ENCODE measurements around the gene UNC13B. TPM values are rescaled to one million over a fixed set of nuclear protein-coding genes. Genes with fewer than 3 reads are reported as not detected.
"Not testable (repeated sequence)": the region's sequence is repeated elsewhere in the genome, so short reads cannot be mapped to it uniquely, and the experiment has no call there.

The UNC13B gene
- total RNA-seq, 2 experiments from 2014 or later = 2.9 to 3.5 TPM

DNA sequence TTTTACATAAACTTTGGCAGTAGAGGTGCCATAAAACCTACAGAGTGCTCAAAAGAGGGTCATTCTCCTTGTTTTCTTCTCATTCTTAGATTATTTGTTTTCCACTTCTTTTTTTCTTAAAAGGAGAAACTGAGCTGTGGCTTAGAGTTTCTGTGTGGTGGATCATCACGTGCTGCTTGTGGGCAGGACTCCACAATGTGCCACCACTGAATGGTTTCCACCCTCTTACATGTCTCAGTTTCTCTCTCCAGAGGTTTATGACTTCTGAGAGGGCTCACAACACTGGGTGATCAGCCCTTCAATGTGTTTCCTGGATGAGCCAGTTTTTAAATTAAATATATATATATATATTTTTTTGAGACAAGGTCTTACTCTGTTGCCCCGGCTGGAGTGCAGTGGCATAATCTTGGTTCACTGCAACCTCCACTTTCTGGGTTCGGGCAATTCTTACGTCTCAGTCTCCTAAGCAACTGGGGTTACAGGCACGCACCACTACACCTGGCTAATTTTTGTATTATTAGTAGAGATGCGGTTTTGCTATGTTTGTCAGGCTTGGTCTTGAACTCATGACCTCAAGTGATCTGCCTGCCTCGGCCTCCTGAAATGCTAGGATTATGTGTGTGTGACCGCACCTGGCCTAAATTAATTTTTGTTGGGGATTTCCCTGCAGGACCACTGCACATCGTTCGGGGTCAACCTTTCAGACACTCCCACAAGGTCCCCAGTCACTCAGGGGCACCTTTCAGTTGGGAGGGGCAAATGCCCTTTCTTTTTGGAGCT lies 3.1 kb upstream of the UNC13B start:
- CTCF ChIA-PET = interaction anchor here (0.9 kb wide), 1 partner anchor 41 kb away, joined by 3 read pairs; no protein-coding TSS in a partner anchor
- POLR2A ChIA-PET = no interaction called here

DNA sequence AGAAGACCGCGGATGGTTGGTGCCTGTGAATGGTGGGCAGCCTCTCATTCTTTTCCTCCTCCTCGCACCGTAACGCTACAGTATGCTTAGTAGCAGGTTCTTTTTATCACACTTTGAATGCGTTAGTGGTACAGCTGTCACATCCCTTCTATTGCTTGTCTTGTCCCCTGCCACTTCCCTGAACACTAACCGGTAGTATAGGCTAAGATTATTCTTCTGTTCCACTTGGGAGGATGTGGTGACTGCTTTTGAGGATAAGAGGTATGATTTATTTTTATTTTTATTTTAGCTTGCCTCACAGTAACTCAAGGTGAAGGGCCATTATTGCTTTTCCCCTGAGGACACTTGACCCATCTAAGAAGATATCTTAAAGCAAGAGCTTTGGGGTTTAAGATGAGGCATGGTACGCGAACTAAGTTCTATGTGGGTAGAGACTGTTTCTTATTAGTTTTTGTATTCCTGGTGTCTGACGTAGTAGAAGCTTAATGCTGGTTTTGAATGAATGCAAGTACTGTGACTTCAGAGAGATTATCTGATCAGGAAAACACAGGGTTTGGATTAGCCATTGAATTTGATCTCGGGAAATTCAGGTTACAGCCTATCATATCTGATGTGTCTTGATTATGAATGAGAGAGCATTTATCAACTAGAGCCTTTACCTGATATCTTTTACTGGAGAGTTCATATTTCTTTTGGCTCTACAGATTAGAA lies 951 bp downstream of the UNC13B start:
- POLR2A ChIA-PET = no interaction called here
- CTCF ChIA-PET = interaction anchor here (0.9 kb wide), 1 partner anchor 45 kb away, joined by 4 read pairs; no protein-coding TSS in a partner anchor

DNA sequence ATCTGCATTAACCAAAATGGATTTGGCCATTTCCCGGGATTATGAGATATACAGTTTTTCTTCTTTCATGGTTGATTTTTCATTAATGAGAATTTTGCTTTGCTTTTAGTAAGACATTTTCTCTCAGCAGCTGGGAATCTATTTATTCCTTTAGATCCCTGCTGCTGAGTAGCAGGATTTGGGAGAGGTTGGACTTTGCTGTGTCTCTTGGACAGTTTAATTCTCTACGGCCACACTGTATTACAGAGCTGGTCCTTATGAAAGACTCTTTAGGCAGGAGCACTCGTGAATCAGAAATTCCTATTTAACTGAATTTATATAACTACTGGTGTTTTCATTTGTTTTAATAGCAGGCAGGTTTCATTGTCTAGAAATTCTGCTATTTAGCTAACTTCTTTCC lies 1.6 kb downstream of the UNC13B start:
- POLR2A ChIA-PET = no interaction called here
- CTCF ChIA-PET = interaction anchor here (0.9 kb wide), 1 partner anchor 46 kb away, joined by 4 read pairs; no protein-coding TSS in a partner anchor

DNA sequence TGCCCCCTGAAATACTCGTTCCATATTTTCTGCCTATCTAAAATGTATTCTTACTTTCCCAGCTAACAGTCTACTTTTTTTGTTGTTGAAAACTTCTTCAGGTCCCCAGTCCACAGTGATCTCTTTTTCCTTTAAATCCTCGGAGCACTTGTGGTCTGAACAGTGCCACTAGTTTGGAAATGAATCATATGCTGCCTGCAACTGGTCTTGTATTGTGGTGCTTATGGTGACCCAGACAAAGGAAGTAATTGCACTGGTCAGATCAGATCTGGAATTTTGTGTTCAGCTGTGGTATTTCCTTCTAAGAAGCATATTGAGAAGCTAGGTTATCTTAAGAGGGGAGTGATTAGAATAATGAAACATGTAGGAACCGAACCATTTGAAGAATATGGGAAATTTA lies 2.9 kb downstream of the UNC13B start:
- ChIA-PET POLR2A (no interaction called here), CTCF (no interaction called here)

DNA sequence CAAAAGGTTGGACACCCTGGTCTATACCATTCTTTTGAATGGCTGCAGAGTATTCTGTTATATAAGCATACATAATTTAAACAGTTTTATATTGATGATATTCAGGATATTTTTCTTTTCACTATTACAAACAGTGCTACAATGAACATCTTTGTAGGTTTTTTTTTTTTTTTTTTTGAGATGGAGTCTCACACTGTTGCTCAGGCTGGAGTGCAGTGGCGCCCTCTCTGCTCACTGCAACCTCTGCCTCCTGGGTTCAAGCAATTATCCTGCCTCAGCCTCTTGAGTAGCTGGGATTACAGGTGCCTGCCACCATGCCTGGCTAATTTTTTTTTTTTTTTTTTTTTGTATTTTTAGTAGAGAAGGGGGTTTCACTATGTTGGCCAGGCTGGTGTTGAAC lies 5.6 kb downstream of the UNC13B start:
- CTCF ChIA-PET, POLR2A ChIA-PET: not testable (repeated sequence)

DNA sequence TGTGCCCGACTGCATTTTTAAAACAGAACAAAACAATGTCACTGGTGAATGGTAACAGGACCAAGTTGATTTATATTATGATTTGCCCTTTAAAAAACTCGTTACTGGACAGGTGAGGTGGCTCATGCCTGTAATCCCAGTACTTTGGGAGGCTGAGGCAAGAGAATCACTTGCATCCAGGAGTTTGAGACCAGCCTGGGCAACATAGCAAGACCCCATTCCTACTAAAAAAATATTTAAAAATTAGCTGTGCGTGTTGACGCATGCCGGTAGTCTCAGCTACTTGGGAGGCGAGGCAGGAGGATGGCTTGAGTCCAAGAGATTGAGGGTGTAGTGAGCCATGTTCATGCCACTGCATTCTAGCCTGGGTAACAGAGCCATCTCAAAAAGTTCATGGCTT lies 7.2 kb downstream of the UNC13B start:
- ChIA-PET CTCF (no interaction called here), POLR2A (no interaction called here)

DNA sequence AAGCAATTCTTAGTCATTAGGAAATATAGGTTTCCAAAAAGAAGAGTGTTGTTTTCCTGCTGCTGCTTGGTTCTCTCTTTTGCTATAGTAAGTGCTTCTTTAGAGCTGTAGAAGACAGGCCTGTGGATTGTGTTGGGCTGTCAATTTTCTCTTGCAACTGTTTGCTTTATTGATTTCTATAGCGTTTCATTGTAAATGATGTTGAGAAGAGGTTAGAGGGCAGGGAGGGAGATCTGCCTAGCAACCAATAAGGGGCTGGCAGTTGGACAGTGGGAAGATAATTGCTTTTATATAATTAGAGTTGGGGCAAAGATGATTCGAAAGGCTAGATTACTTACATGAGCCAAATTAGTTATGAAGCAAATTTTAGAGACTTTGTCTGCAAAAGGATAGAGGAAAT lies 11.1 kb downstream of the UNC13B start:
- CTCF ChIA-PET = no interaction called here

DNA sequence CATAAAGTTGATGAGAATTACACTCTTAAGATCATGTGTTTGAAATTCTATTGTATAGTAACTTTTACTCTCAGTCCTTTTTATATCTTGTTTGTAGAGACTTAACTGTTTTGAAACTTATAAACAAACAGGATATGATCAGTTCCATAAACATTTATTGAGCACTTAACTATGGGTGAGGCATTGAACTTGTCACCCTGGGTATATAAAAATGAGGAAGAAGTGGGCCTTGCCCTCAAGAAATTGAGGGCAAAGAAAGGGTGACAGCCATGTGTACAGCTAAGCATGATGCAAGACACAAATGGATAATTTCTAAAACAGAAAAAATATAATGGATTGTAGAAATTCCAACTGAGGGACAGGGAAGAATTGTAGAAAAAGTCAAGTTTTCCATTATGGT lies 15.7 kb downstream of the UNC13B start:
- CTCF ChIA-PET = no interaction called here
- POLR2A ChIA-PET = no interaction called here

More for the DNA sequence above, 11.1 kb downstream of the UNC13B start:
- POLR2A ChIA-PET = no interaction called here

DNA sequence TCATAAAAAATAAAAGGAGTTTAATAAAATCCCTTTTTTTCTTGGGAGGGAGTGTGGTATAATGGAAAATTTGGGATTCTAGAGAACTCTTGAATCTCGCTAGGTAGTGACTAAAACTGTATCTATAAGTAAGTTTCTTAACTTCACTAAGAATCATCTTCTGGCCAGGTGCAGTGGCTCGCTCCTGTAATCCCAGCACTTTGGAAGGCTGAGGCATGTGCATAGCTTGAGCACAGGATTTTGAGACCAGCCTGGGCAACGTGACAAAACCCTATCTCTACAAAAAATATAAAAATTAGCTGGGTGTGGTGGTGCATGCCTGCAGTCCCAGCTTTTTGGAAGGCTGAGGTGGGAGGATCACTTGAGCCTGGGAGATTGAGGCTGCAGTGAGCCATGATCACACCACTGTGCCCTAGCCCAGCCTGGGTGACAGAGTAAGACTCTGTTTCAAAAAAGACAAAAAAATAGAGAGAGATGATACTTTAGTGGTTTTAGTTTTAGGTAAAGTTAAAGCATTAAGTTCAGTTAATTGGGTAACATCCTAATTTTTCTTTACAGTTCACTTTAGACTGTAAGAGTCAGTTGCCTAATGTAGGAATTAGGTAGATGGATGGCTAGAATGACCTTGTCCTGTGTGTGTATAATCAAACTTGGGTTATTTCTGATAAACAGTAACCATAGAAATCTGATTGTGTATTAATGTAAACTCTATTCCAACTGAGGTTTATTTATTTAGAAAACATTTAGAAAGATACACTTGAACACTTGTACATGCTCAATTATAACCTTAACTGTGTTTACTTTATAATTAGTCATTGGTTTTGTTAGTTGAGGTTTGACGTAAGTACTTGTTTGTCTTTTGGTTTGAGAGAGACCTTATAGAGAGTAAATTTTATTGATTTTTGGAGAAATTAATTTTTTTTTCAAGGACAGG lies 17.8 kb downstream of the UNC13B start:
- ChIA-PET CTCF (interaction anchor here (0.7 kb wide), 1 partner anchor 524 kb away, joined by 4 read pairs; no protein-coding TSS in a partner anchor), POLR2A (no interaction called here)

DNA sequence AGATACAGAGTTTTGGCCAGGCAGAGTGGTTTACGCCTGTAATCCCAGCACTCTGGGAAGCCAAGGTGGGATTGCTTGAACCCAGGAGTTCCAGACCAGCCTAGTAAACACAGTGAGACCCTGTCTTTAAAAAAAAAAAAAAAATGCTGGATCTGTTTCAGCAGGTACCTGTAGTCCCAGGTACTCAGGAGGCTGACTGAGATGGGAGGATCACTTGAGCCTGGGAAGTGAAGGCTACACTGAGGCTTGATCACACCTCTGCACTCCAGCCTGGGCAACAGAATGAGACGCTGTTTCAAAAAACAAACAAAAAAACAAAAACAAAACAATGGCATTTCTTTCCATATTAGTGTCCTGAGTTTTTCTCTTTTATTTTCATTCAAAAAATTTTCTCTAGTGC lies 19.0 kb downstream of the UNC13B start:
- CTCF ChIA-PET = no interaction called here
- POLR2A ChIA-PET = no interaction called here

DNA sequence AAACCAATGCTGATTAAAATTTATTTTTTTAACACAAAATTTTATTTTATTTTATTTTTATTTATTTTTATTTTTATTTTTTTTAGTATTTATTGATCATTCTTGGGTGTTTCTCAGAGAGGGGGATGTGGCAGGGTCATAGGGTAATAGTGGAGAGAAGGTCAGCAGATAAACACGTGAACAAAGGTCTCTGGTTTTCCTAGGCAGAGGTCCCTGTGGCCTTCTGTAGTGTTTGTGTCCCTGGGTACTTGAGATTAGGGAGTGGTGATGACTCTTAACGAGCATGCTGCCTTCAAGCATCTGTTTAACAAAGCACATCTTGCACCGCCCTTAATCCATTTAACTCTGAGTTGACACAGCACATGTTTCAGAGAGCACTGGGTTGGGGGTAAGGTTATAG lies 20.6 kb downstream of the UNC13B start:
- POLR2A ChIA-PET, CTCF ChIA-PET: not testable (repeated sequence)

DNA sequence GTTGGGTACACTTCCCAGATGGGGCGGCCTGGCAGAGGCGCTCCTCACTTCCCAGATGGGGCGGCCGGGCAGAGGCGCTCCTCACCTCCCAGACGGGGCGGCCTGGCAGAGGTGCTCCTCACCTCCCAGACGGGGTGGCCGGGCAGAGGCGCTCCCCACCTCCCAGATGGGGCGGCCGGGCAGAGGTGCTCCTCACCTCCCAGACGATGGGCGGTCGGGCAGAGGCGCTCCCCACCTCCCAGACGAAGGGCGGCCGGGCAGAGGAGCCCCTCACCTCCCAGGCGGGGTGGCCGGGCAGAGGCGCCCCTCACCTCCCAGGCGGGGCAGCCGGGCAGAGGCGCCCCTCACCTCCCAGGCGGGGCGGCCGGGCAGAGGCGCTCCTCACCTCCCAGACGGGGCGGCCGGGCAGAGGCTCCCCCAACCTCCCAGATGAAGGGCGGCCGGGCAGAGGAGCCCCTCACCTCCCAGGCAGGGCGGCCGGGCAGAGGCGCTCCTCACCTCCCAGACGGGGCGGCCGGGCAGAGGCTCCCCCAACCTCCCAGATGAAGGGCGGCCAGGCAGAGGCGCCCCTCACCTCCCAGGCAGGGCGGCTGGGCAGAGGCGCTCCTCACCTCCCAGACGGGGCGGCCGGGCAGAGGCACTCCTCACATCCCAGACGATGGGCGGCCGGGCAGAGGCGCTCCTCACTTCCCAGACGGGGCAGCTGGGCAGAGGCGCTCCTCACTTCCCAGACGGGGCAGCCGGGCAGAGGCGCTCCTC lies 21.4 kb downstream of the UNC13B start:
- CTCF ChIA-PET, POLR2A ChIA-PET: not testable (repeated sequence)

DNA sequence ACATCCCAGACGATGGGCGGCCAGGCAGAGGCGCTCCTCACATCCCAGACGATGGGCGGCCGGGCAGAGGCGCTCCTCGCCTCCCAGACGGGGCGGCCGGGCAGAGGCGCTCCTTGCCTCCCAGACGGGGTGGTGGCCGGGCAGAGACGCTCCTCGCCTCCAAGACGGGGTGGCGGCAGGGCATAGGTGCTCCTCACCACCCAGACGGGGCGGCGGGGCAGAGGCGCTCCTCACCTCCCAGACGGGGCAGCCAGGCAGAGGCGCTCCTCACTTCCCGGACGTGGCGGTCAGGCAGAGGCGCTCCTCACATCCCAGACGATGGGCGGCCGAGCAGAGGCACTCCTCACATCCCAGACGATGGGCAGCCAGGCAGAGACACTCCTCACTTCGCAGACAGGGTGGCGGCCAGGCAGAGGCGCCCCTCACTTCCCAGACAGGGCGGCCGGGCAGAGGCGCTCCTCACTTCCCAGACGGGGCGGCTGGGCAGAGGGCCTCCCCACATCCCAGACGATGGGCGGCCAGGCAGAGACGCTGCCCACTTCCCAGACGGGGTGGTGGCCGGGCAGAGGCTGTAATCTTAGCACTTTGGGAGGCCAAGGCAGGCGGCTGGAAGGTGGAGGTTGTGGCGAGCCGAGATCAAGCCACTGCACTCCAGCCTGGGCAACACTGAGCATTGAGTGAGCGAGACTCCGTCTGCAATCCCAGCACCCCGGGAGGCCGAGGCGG lies 22.1 kb downstream of the UNC13B start:
- CTCF ChIA-PET, POLR2A ChIA-PET: not testable (repeated sequence)

DNA sequence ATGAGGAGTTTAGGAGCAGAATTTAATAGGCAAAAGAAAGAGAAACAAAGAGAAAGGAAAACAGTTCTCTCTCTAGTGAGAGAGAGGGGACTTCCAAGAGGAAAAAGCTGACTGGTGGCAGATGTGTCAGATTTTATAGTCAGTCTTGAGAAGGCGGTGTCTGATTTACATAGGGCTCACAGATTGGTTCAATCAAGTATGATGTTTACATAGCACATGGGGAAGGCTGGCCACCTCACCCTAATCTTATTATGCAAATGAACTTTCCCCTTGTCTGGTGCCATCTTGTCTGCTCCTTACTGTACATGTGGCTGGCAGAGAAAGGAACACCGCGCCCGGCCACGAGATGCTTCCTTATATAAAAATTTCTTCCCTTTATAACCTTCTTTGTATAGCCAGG lies 24.7 kb downstream of the UNC13B start:
- POLR2A ChIA-PET = no interaction called here
- CTCF ChIA-PET = no interaction called here

DNA sequence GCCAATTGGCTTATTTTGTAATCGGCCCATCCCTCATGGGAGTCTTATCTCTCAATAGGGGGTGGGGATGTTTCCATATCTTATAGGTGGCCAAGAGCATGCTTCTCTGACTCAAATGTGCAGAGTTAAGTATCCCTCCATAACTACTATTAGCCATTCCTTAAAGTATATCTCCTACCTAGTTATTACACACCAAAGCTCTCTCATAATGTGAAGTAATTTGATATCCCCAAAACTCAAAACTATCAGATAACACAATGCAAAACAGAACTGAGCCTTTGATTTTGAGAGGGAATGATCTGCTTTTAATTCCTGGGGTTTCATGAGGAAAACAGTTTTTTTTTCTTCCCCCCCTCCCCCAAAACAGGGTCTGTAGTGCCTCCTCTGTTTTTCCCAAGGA lies 28.4 kb downstream of the UNC13B start:
- ChIA-PET POLR2A (no interaction called here), CTCF (no interaction called here)

DNA sequence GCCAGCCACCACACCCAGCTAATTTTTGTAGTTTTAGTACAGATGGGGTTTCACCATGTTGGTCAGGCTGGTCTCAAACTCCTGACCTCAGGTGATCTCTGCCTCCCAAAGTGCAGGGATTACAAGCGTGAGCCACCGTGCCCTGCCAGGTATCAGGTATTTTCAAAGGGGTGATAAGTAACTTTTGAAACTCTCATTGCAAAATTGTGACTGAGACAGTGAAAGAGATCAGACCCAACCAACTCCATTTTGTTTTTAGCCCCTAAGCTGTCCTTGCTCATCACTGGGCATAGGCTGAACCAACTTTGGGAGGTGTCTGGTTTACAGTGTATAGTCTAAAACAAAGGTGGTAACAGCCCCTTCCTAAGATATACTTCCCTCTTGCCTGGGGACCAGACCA lies 29.3 kb downstream of the UNC13B start:
- CTCF ChIA-PET = no interaction called here
- POLR2A ChIA-PET = no interaction called here

DNA sequence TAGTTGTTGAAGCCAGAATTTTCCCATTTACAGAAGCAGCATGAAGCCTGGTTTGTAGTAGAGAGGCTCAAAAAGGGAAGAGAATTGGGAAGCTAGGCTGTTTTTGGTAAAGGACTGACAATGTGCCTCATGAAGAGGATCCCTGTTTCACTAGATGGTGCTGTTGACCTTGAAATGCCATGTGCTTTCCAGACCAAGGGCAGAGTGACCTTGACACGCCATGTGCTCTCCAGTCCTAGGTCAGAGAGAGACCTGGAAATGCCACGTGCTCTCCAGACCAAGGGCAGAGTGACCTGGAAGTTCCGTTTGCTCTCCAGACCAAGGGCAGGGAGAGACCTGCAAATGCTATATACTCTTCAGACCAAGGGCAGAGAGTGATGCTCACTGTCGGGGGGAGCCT lies 32.0 kb downstream of the UNC13B start:
- ChIA-PET CTCF (interaction anchor here (0.7 kb wide), 1 partner anchor 168 kb away, joined by 3 read pairs; no protein-coding TSS in a partner anchor), POLR2A (no interaction called here)

DNA sequence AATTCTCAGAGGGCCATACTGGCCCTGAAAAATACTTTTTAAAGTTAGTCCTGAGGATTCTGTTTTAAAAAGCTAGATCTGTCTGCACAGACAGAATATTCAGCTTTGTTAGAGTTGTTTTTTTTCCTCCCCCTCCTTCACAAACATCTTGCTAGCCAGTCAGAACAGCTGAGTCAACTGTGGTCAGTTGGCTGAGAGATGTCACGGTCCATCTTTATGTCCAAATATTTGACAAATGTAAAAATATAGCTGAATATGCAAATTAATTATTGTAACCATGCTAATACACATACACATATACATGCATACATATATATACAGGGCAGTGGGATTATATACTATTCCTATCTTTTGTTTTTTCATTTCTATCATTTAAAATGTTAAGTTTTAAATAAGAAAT lies 33.9 kb downstream of the UNC13B start:
- CTCF ChIA-PET = no interaction called here
- POLR2A ChIA-PET = interaction anchor here (0.5 kb wide), 1 partner anchor 246 kb away, joined by 4 read pairs; no protein-coding TSS in a partner anchor

DNA sequence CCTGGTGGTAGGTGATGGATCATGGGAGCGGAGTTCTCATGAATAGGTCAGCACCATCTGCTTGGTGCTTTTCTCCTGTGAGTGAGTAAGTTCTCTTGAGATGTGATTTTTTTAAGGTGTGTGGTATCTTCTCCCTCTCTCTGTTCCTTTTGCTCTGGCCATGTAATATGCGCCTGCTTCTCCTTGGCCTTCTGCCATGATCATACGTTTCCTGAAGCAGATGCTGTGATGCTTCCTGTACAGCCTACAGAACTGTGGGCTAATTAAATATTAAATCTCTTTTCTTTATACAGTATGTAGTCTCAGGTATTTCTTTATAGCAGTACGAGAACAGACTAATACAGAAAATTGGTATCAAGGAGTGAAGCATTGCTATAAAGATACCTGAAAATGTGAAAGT lies 36.4 kb downstream of the UNC13B start:
- ChIA-PET CTCF (no interaction called here), POLR2A (no interaction called here)

Measured in activated CD8-positive, alpha-beta memory T cell treated with anti-CD3 and anti-CD28 coated beads for 36 hours (primary cell).